Activated CD4-positive, alpha-beta T cell treated with anti-CD3 and anti-CD28 coated beads for 24 hours (primary cell): Measurements from ENCODE around the gene TBC1D14.

Source experiments
- DNase-seq, 2 donors: peaks; one replicate each; pipeline ENCODE4 v3.0.0-alpha.2; 2020; ENCODE audit warnings: low read depth in 2 of 2

TBC1D14 gene

GRCh38 chr4:7020856-7021255 is 111.2 kb downstream of the TBC1D14 start:
- DNase-seq: no peak

GRCh38 chr4:7021355-7021754 is 111.7 kb downstream of the TBC1D14 start:
- no peak for DNase-seq

- no peak for DNase-seq
Measured at GRCh38 chr4:7021930-7022664, 112.5 kb downstream of the TBC1D14 start.

- no peak for DNase-seq
Measured at GRCh38 chr4:7023486-7023885, 113.9 kb downstream of the TBC1D14 start.

GRCh38 chr4:7023901-7024300 is 114.3 kb downstream of the TBC1D14 start:
- no peak for DNase-seq

GRCh38 chr4:7024336-7024890 is 114.8 kb downstream of the TBC1D14 start:
- DNase-seq: no peak

GRCh38 chr4:7025040-7025602 is 115.5 kb downstream of the TBC1D14 start:
- no peak for DNase-seq

- no peak for DNase-seq
Measured at GRCh38 chr4:7026107-7026506, 116.5 kb downstream of the TBC1D14 start.

GRCh38 chr4:7027284-7027683 is 117.7 kb downstream of the TBC1D14 start:
- DNase-seq: no peak

- no peak for DNase-seq
Measured at GRCh38 chr4:7027913-7028312, 118.3 kb downstream of the TBC1D14 start.

GRCh38 chr4:7029212-7029611 is 119.6 kb downstream of the TBC1D14 start:
- no peak for DNase-seq

- DNase-seq: no peak
Measured at GRCh38 chr4:7029921-7030320, 120.3 kb downstream of the TBC1D14 start.

GRCh38 chr4:7030856-7031255 is 121.2 kb downstream of the TBC1D14 start:
- no peak for DNase-seq

- no peak for DNase-seq
Measured at GRCh38 chr4:7031558-7032449, 122.2 kb downstream of the TBC1D14 start.

- no peak for DNase-seq
Measured at GRCh38 chr4:7032596-7032995, 123.0 kb downstream of the TBC1D14 start.

GRCh38 chr4:7034262-7035081 is 124.8 kb downstream of the TBC1D14 start:
- DNase-seq: no peak

- DNase-seq: no peak
Measured at GRCh38 chr4:7037425-7037824, 127.8 kb downstream of the TBC1D14 start.

- no peak for DNase-seq
Measured at GRCh38 chr4:7040765-7041164, 131.1 kb downstream of the TBC1D14 start.

GRCh38 chr4:7041246-7041645 is 131.6 kb downstream of the TBC1D14 start:
- DNase-seq: no peak

- DNase-seq: no peak
Measured at GRCh38 chr4:7041801-7042502, 132.3 kb downstream of the TBC1D14 start.
